Aorta (tissue), 5 donors: ENCODE data around the gene KHDC1. TPM values are rescaled to one million over a fixed set of nuclear protein-coding genes. Genes with fewer than 3 reads are reported as not detected.
"Not testable (repeated sequence)": the region's sequence is repeated elsewhere in the genome, so short reads cannot be mapped to it uniquely, and the experiment has no call there.

Experiments
- ATAC-seq: fragments of 200-7000 bp; cut with Tn5 transposase; one replicate; pipeline ENCODE4 v1.9.1; 2022; ENCODE audit warnings: moderate library complexity; ENCODE audit not compliant: low FRiP score
- DNase-seq, 2 donors: peaks; one replicate each; pipeline ENCODE4 v3.0.0-alpha.2; 2020
- H3K27ac ChIP-seq, 2 donors: one replicate each; pipeline ENCODE4 v1.5.1; 2013; ENCODE audit warnings: low read length in 2 of 2, mild to moderate bottlenecking in 2 of 2, moderate library complexity in 2 of 2, control low read depth in 1 of 2, inconsistent platforms in 1 of 2, low read depth in 1 of 2
- H3K27me3 ChIP-seq, 2 donors: one replicate each; pipeline ENCODE4 v1.6.1; 2013; ENCODE audit warnings: control low read depth in 1 of 2, low read length in 1 of 2, mild to moderate bottlenecking in 1 of 2, moderate library complexity in 1 of 2; ENCODE audit not compliant: insufficient read depth in 2 of 2, control insufficient read depth in 1 of 2
- H3K36me3 ChIP-seq, 2 donors: one replicate each; pipeline ENCODE4 v1.6.1; 2013; ENCODE audit warnings: control low read depth in 1 of 2, low read length in 1 of 2, mild to moderate bottlenecking in 1 of 2; ENCODE audit not compliant: insufficient read depth in 2 of 2, control insufficient read depth in 1 of 2
- H3K4me1 ChIP-seq, 2 donors: one replicate each; pipeline ENCODE4 v1.6.1; 2013; ENCODE audit warnings: low read length in 2 of 2, control low read depth in 1 of 2, mild to moderate bottlenecking in 1 of 2, moderate library complexity in 1 of 2; ENCODE audit not compliant: insufficient read depth in 2 of 2, control insufficient read depth in 1 of 2
- H3K4me3 ChIP-seq, 2 donors: one replicate each; pipeline ENCODE4 v1.5.1; 2013; ENCODE audit warnings: low read length in 2 of 2, control low read depth in 1 of 2, mild to moderate bottlenecking in 1 of 2
- H3K9me3 ChIP-seq: one replicate; pipeline ENCODE4 v1.6.1; 2013; ENCODE audit warnings: mild to moderate bottlenecking, low read length; ENCODE audit not compliant: control insufficient read depth
- WGBS, 2 donors: extraction: QIAGEN DNeasy Blood & Tissue Kit; methylation state at CpG; one replicate each; pipeline ENCODE4 v1.1.7; 2013; 5-methylcytosine and 5-hydroxymethylcytosine counted together
- intact Hi-C, 2 donors: fragments of 100-400 bp; cut with DNase I; formaldehyde crosslinking; loops; one replicate each; pipeline versions ENCODE4 v1.14.2 to v1.15.0; 2022
- polyA plus RNA-seq, 2 donors: library from polyadenylated mRNA; stranded (reverse); fragments of 200-250 nt; gene quantifications; one replicate each; pipeline ENCODE4 v1.2.3, GENCODE V29; 2013
- total RNA-seq, 2 donors: library from RNA; stranded (reverse); fragmentation: NEBNext Ultra II Directional; extraction: Animal tissue kit (Norgen Biotek cat#: 25700); gene quantifications; one replicate each; pipeline ENCODE4 v1.2.1, GENCODE V29; 2021
- donor health status: healthy with polysubstance abuse.
- donor health status: Bipolar disorder and iron deficiency.
- donor health status: DM: no; HTN: no; CAD: no.
- donor health status: DM: no; HTN: no; CAD: no.
- donor health status: DM: yes; HTN: yes; CAD: no.

KHDC1 gene
- total and polyA plus RNA-seq, 4 donors, result 1.8 to 4.0 (median 3.2) TPM

GRCh38 chr6:73240730-73241129 is 22.3 kb downstream of the KHDC1 start:
- Histone ChIP-seq H3K27me3 (no peaks in the 10 kb centered on the region), H3K9me3 (no peaks in the 10 kb centered on the region), H3K4me3 (no peak overlapping the region), H3K4me1 (peaks cover 0 to 2% of the 10 kb centered on the region in 2 donors), H3K36me3 (no peaks in the 10 kb centered on the region), H3K27ac (no peak overlapping the region)
- DNase-seq (no peak), ATAC-seq (no peak)
- 24 to 25% methylated on average over 4 of the region's 4 CpGs for WGBS, 2 donors
- intact Hi-C loops, result no loop called here

- Histone ChIP-seq H3K4me1 (peaks cover 0 to 2% of the 10 kb centered on the region in 2 donors), H3K27ac (no peak overlapping the region), H3K9me3 (no peaks in the 10 kb centered on the region), H3K36me3 (no peaks in the 10 kb centered on the region), H3K4me3 (no peak overlapping the region), H3K27me3 (no peaks in the 10 kb centered on the region)
- intact Hi-C loops, result no loop called here
- 87 to 89% methylated on average over 5 of the region's 5 CpGs for WGBS, 2 donors
- DNase-seq (no peak), ATAC-seq (no peak)
Observed at GRCh38 chr6:73236144-73236750, 26.7 kb downstream of the KHDC1 start.

GRCh38 chr6:73234733-73235132 is 28.3 kb downstream of the KHDC1 start:
- DNase-seq (no peak), ATAC-seq (no peak)
- H3K4me3 ChIP-seq, result no peak overlapping the region
- H3K4me1 ChIP-seq, result no peaks in the 10 kb centered on the region
- no peaks in the 10 kb centered on the region for H3K9me3 ChIP-seq
- intact Hi-C loops, result no loop called here
- H3K27me3 ChIP-seq, result no peaks in the 10 kb centered on the region
- no peaks in the 10 kb centered on the region for H3K36me3 ChIP-seq
- WGBS, 2 donors, result 89 to 90% methylated on average over 1 of the region's 1 CpG
- H3K27ac ChIP-seq, result no peak overlapping the region

GRCh38 chr6:73233971-73234370 is 29.0 kb downstream of the KHDC1 start:
- ATAC-seq, H3K27ac ChIP-seq, H3K9me3 ChIP-seq, H3K4me3 ChIP-seq, intact Hi-C loops, DNase-seq, H3K27me3 ChIP-seq, H3K36me3 ChIP-seq, H3K4me1 ChIP-seq: not testable (repeated sequence)
- WGBS, 2 donors, result 3 to 5% methylated on average over 3 of the region's 3 CpGs

GRCh38 chr6:73233048-73233447 is 29.9 kb downstream of the KHDC1 start:
- Histone ChIP-seq H3K4me3 (no peak overlapping the region), H3K36me3 (no peaks in the 10 kb centered on the region), H3K4me1 (no peaks in the 10 kb centered on the region), H3K27me3 (no peaks in the 10 kb centered on the region), H3K27ac (no peak overlapping the region), H3K9me3 (no peaks in the 10 kb centered on the region)
- DNase-seq, result no peak
- intact Hi-C loops, result no loop called here
- no peak for ATAC-seq
- WGBS, 2 donors, result 87 to 95% methylated on average over 6 of the region's 6 CpGs

GRCh38 chr6:73231986-73232391 is 31.0 kb downstream of the KHDC1 start:
- DNase-seq (no peak), ATAC-seq (no peak)
- H3K27ac ChIP-seq, result no peak overlapping the region
- H3K4me3 ChIP-seq, result no peak overlapping the region
- no peaks in the 10 kb centered on the region for H3K9me3 ChIP-seq
- no peaks in the 10 kb centered on the region for H3K36me3 ChIP-seq
- no peaks in the 10 kb centered on the region for H3K27me3 ChIP-seq
- intact Hi-C loops, result no loop called here
- H3K4me1 ChIP-seq, result no peaks in the 10 kb centered on the region
- WGBS, 2 donors, result 79 to 82% methylated on average over 1 of the region's 1 CpG

GRCh38 chr6:73227606-73228255 is 35.3 kb downstream of the KHDC1 start:
- H3K36me3 ChIP-seq, result no peaks in the 10 kb centered on the region
- H3K4me1 ChIP-seq, result no peaks in the 10 kb centered on the region
- no peak for DNase-seq
- no peak overlapping the region for H3K4me3 ChIP-seq
- no peaks in the 10 kb centered on the region for H3K27me3 ChIP-seq
- intact Hi-C loops, result no loop called here
- no peaks in the 10 kb centered on the region for H3K9me3 ChIP-seq
- 90 to 91% methylated on average over 3 of the region's 3 CpGs for WGBS, 2 donors
- no peak for ATAC-seq
- no peak overlapping the region for H3K27ac ChIP-seq

- Histone ChIP-seq H3K27me3 (no peaks in the 10 kb centered on the region), H3K9me3 (no peaks in the 10 kb centered on the region), H3K4me3 (no peak within 1 kb of the TSS), H3K27ac (no peak within 1 kb of the TSS), H3K36me3 (no peaks in the 10 kb centered on the region), H3K4me1 (no peaks in the 10 kb centered on the region)
- ATAC-seq, result no peak
- 94 to 97% methylated on average over 4 of the region's 4 CpGs for WGBS, 2 donors
- DNase-seq, result no peak
- intact Hi-C loops, result no loop called here
Observed at GRCh38 chr6:73225396-73225795, 37.6 kb downstream of the KHDC1 start, which contains the start of gene KHDC1L. TSS of gene KHDC1L (minus strand) at chr6:73225496. CDS start at chr6:73225408, 88 bp downstream.

- ATAC-seq (no peak), DNase-seq (no peak)
- Histone ChIP-seq H3K27me3 (no peaks in the 10 kb centered on the region), H3K27ac (no peak overlapping the region), H3K4me1 (no peaks in the 10 kb centered on the region), H3K9me3 (no peaks in the 10 kb centered on the region), H3K36me3 (no peaks in the 10 kb centered on the region), H3K4me3 (no peak overlapping the region)
- intact Hi-C loops, result no loop called here
- 85 to 93% methylated on average over 2 of the region's 2 CpGs for WGBS, 2 donors
Observed at GRCh38 chr6:73216859-73217258, 46.1 kb downstream of the KHDC1 start.
